GM12878 (cell line): ENCODE measurements around the gene IDI1. TPM values are rescaled to one million over a fixed set of nuclear protein-coding genes. Genes with fewer than 3 reads are reported as not detected.

ENCODE experiments used
- ATAC-seq: fragments of 200-7000 bp; cut with Tn5 transposase; 3 replicates; pipeline ENCODE4 v1.9.1; 2020; ENCODE audit warnings: mild to moderate bottlenecking, moderate library complexity
- BruUV-seq: library from RNA; stranded (reverse); fragments of 400-500 nt; replicated peaks from 2 replicates; lab custom pipeline; 2021; lab: Mats Ljungman, UMichigan
- CTCF ChIA-PET: fragments of 300-600 bp; sonication (Branson Sonifier 250); formaldehyde crosslinking; extraction: SDS; loops from one replicate; lab custom pipeline; 2021; ENCODE audit warnings: inconsistent platforms; lab: Yijun Ruan, JAX
- POLR2A ChIA-PET: fragments of 350-600 bp; formaldehyde crosslinking; extraction: SDS; loops from one replicate; lab custom pipeline; 2021; ENCODE audit warnings: inconsistent platforms; lab: Charles Lee
- RAD21 ChIA-PET: fragments of 300-600 bp; sonication (Branson Sonifier 250); formaldehyde crosslinking; loops from one replicate; lab custom pipeline; 2023; ENCODE audit warnings: antibody characterized with exemption; ENCODE audit not compliant: unreplicated experiment; lab: Charles Lee
- SMC1A ChIA-PET: fragments of 300-600 bp; sonication (Branson Sonifier 250); formaldehyde crosslinking; loops from one replicate; lab custom pipeline; 2023; ENCODE audit not compliant: unreplicated experiment, uncharacterized antibody; lab: Charles Lee
- DNase-seq: peaks from one replicate; pipeline ENCODE4 v3.0.0-alpha.2; 2011; ENCODE audit warnings: low read depth, low spot score
- FAIRE-seq: peaks from 3 replicates; lab custom pipeline; 2011; peaks lifted over from hg19 to GRCh38; lab: Jason Lieb, UNC
- H2AFZ ChIP-seq: 2 replicates; pipeline ENCODE4 v1.6.0; 2011; ENCODE audit warnings: low read depth, low read length, control low read depth; ENCODE audit not compliant: control insufficient read depth
- H3K27ac ChIP-seq: 2 replicates; pipeline ENCODE4 v1.5.1; 2011; ENCODE audit warnings: control low read depth; ENCODE audit not compliant: control insufficient read depth, insufficient read depth
- H3K27me3 ChIP-seq, 2 experiments: replicated peaks in 1 of 2; 2 replicates each; pipeline versions ENCODE4 v1.6.0 to v1.6.1; 2011; ENCODE audit warnings: low read length in 1 of 2; ENCODE audit not compliant: control insufficient read depth in 2 of 2, insufficient read depth in 2 of 2
- H3K36me3 ChIP-seq, 2 experiments: 2 replicates each; pipeline ENCODE4 v1.5.1; 2011; ENCODE audit warnings: low read length in 1 of 2; ENCODE audit not compliant: control insufficient read depth in 2 of 2, insufficient read depth in 2 of 2
- H3K4me1 ChIP-seq: 2 replicates; pipeline ENCODE4 v1.6.1; 2011; ENCODE audit warnings: mild to moderate bottlenecking, low read length, moderate library complexity, mixed read lengths; ENCODE audit not compliant: control insufficient read depth, insufficient read depth
- H3K4me2 ChIP-seq: 2 replicates; pipeline ENCODE4 v1.6.0; 2011; ENCODE audit warnings: control low read depth; ENCODE audit not compliant: control insufficient read depth, insufficient read depth
- H3K4me3 ChIP-seq: fragments of 200-600 bp; sonication (generic); 2 replicates; pipeline ENCODE4 v1.5.1; 2016
- H3K79me2 ChIP-seq: 2 replicates; pipeline ENCODE4 v1.6.0; 2011; ENCODE audit warnings: low read length; ENCODE audit not compliant: control insufficient read depth, insufficient read depth
- H3K9ac ChIP-seq: 2 replicates; pipeline ENCODE4 v1.8.0; 2011; ENCODE audit warnings: low read length, control low read depth, mixed read lengths; ENCODE audit not compliant: control insufficient read depth, insufficient read depth
- H3K9me3 ChIP-seq: replicated peaks from 3 replicates; pipeline ENCODE4 v1.5.1; 2011; ENCODE audit warnings: mild to moderate bottlenecking, low read length; ENCODE audit not compliant: control insufficient read depth, insufficient read depth
- H4K20me1 ChIP-seq: 2 replicates; pipeline ENCODE4 v1.6.0; 2011; ENCODE audit not compliant: control insufficient read depth, insufficient read depth
- CBFB ChIP-seq: IDR thresholded peaks from 2 replicates; pipeline ENCODE4 v1.6.1; 2016; ENCODE audit warnings: antibody characterized with exemption, low read depth
- CEBPB ChIP-seq, 2 experiments: fragments of 150-350 bp in 1 of 2; IDR thresholded peaks; 2 replicates each; pipeline ENCODE4 v1.6.1; 2012 to 2014; ENCODE audit warnings: low read depth in 2 of 2, low read length in 2 of 2, borderline replicate concordance in 1 of 2, inconsistent platforms in 1 of 2
- CEBPZ ChIP-seq: fragments of 150-350 bp; IDR thresholded peaks from 2 replicates; pipeline ENCODE4 v1.6.1; 2016; ENCODE audit warnings: low read depth, low read length
- ESRRA ChIP-seq: IDR thresholded peaks from 2 replicates; pipeline ENCODE4 v1.6.1; 2012; ENCODE audit warnings: mild to moderate bottlenecking, low read length, improper control_type of control experiment
- KLF5 ChIP-seq: fragments of 450-650 bp; IDR thresholded peaks from 2 replicates; pipeline ENCODE4 v1.6.1; 2014; ENCODE audit warnings: mild to moderate bottlenecking; ENCODE audit not compliant: partially characterized antibody
- MLLT1 ChIP-seq: fragments of 450-650 bp; IDR thresholded peaks from 2 replicates; pipeline ENCODE4 v1.6.1; 2016; ENCODE audit warnings: mild to moderate bottlenecking
- POLR2A ChIP-seq: IDR thresholded peaks from 2 replicates; pipeline ENCODE4 v1.6.1; 2011; ENCODE audit warnings: low read depth, mild to moderate bottlenecking, low read length
- RAD51 ChIP-seq: fragments of 450-650 bp; IDR thresholded peaks from 2 replicates; pipeline ENCODE4 v1.6.1; 2016; ENCODE audit warnings: moderate library complexity, mild to moderate bottlenecking, inconsistent platforms
- RCOR1 ChIP-seq: conservative IDR thresholded peaks from 2 replicates; pipeline ENCODE4 v1.6.1; 2012; ENCODE audit warnings: low read depth, low read length, improper control_type of control experiment
- SMC3 ChIP-seq: IDR thresholded peaks from 2 replicates; pipeline ENCODE4 v1.6.1; 2011; ENCODE audit warnings: low read length, improper control_type of control experiment, borderline replicate concordance
- TCF12 ChIP-seq: IDR thresholded peaks from 2 replicates; pipeline ENCODE4 v1.6.1; 2011; ENCODE audit warnings: low read depth, mild to moderate bottlenecking, low read length
- ZBED1 ChIP-seq: IDR thresholded peaks from 2 replicates; pipeline ENCODE4 v1.6.1; 2016; ENCODE audit warnings: borderline replicate concordance
- WGBS: methylation state at CpG from one replicate; pipeline ENCODE4 v1.1.6; 2016; ENCODE audit warnings: low lambda C conversion rate; ENCODE audit not compliant: insufficient replicate concordance, insufficient coverage; ENCODE audit errors: missing lambda C conversion rate; 5-methylcytosine and 5-hydroxymethylcytosine counted together
- in situ Hi-C: fragments of 300-500 bp; cut with MboI; formaldehyde crosslinking; loops from 9 replicates; pipeline ENCODE4 v1.14.3; 2018; ENCODE audit warnings: mixed read lengths
- intact Hi-C: fragments of 100-400 bp; cut with micrococcal nuclease; formaldehyde crosslinking; loops from one replicate; pipeline ENCODE4 v1.14.2; 2022; ENCODE audit not compliant: unreplicated experiment
- polyA plus RNA-seq, 11 experiments: library from polyadenylated mRNA; depleted of rRNA in 4 of 11; unstranded in 6 of 11; stranded (reverse) in 5 of 11; fragments of >200 nt; fragmentation: Nextera tagmentation in 4 of 11; fragmentation: Illumina TruSeq in 1 of 11; extraction: Ambion mirVana in 4 of 11; extraction: Trizol in 1 of 11; gene quantifications; 1 replicate in 1 of 11; 2 replicates in 10 of 11; pipeline versions ENCODE4 v1.2.1 to v1.2.3, GENCODE V29; 2011 to 2016; ENCODE audit warnings: inconsistent platforms in 2 of 11, missing spikeins in 2 of 11, low read depth in 1 of 11
- total RNA-seq, 4 experiments: library from RNA; depleted of rRNA in 3 of 4; stranded (reverse); fragments of >200 nt in 3 of 4; fragmentation: Illumina TruSeq in 1 of 4; extraction: Trizol in 1 of 4; gene quantifications; 2 replicates each; pipeline versions ENCODE4 v1.2.1 to v1.2.3, GENCODE V29; 2013 to 2021
- TF ChIP-seq, protein P1 (sequence below), 3 experiments: IDR thresholded peaks in 2 of 3; conservative IDR thresholded peaks in 1 of 3; 2 replicates each; pipeline ENCODE4 v1.5.1; 2011; ENCODE audit warnings: low read depth in 3 of 3, low read length in 3 of 3, mild to moderate bottlenecking in 3 of 3, control low read depth in 2 of 3, moderate library complexity in 2 of 3, inconsistent platforms in 1 of 3, mixed read lengths in 1 of 3; ENCODE audit not compliant: control insufficient read depth in 2 of 3, insufficient read depth in 1 of 3; ENCODE audit errors: extremely low read depth in 1 of 3

The IDI1 gene
- total and polyA plus RNA-seq, 10 of the 15 experiments (the other 5 are each of a cell fraction or from before 2014, with no cell fraction given) = 85.5 to 223 (median 157) TPM

- Histone ChIP-seq H3K4me2 (no peak overlapping the region), H3K4me1 (peaks cover 18% of the 10 kb centered on the region), H4K20me1 (no peaks in the 10 kb centered on the region), H3K79me2 (peaks cover 39% of the 10 kb centered on the region), H2AFZ (no peak overlapping the region), H3K9me3 (no peaks in the 10 kb centered on the region), H3K27me3 (no peaks in the 10 kb centered on the region), H3K36me3 (peaks cover 0 to 10% of the 10 kb centered on the region in 2 experiments; a peak in 1 of 4 replicates), H3K9ac (no peak overlapping the region), H3K27ac (no peak overlapping the region), H3K4me3 (no peak overlapping the region)
- WGBS = 93% methylated on average over 7 of the region's 7 CpGs
- in situ Hi-C loops (no loop called here), intact Hi-C loops (no loop called here)
- ChIA-PET RAD21 (interaction anchor here (1.0 kb wide), 1 partner anchor 12 kb away, joined by 3 read pairs; no protein-coding TSS in a partner anchor), POLR2A (interaction anchor here (0.7 kb wide), 1 partner anchor 12 kb away, joined by 6 read pairs; no protein-coding TSS in a partner anchor), SMC1A (interaction anchor here (0.6 kb wide), 1 partner anchor 70 kb away, joined by 3 read pairs; no protein-coding TSS in a partner anchor), CTCF (no interaction called here)
- no peak for TF ChIP-seq CEBPB (IDR thresholded peaks at IDR 0.05; ENCODE audit: borderline replicate concordance in 1 of 2, low read depth in 2 of 2, low read length in 2 of 2)
- no peak for TF ChIP-seq ZBED1
- TF ChIP-seq SMC3 = no peak
- TF ChIP-seq POLR2A = no peak
- TF ChIP-seq RCOR1 = no peak
- no peak for TF ChIP-seq CBFB
- TF ChIP-seq, protein P1, sequence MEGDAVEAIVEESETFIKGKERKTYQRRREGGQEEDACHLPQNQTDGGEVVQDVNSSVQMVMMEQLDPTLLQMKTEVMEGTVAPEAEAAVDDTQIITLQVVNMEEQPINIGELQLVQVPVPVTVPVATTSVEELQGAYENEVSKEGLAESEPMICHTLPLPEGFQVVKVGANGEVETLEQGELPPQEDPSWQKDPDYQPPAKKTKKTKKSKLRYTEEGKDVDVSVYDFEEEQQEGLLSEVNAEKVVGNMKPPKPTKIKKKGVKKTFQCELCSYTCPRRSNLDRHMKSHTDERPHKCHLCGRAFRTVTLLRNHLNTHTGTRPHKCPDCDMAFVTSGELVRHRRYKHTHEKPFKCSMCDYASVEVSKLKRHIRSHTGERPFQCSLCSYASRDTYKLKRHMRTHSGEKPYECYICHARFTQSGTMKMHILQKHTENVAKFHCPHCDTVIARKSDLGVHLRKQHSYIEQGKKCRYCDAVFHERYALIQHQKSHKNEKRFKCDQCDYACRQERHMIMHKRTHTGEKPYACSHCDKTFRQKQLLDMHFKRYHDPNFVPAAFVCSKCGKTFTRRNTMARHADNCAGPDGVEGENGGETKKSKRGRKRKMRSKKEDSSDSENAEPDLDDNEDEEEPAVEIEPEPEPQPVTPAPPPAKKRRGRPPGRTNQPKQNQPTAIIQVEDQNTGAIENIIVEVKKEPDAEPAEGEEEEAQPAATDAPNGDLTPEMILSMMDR (IDR thresholded peaks at IDR 0.05 in 2 of 3, conservative IDR thresholded peaks at IDR 0.05 in 1 of 3; ENCODE audit: control insufficient read depth in 2 of 3, extremely low read depth in 1 of 3, insufficient read depth in 1 of 3, low read depth in 3 of 3, low read length in 3 of 3) = no peak
- no peak for TF ChIP-seq TCF12
- no peak for TF ChIP-seq KLF5
- no peak for TF ChIP-seq MLLT1
- TF ChIP-seq ESRRA = no peak
- TF ChIP-seq RAD51 = no peak
- no peak for TF ChIP-seq CEBPZ
- no TSS peak for BruUV-seq
- DNase-seq (no peak), ATAC-seq (no peak), FAIRE-seq (no peak)
Observed at GRCh38 chr10:1061930-1062774, 13.2 kb upstream of the IDI1 start.
